ENCODE measurements around the gene DDX39A.
"Not testable (repeated sequence)": the region's sequence is repeated elsewhere in the genome, so short reads cannot be mapped to it uniquely, and the experiment has no call there.

Gene DDX39A

DNA sequence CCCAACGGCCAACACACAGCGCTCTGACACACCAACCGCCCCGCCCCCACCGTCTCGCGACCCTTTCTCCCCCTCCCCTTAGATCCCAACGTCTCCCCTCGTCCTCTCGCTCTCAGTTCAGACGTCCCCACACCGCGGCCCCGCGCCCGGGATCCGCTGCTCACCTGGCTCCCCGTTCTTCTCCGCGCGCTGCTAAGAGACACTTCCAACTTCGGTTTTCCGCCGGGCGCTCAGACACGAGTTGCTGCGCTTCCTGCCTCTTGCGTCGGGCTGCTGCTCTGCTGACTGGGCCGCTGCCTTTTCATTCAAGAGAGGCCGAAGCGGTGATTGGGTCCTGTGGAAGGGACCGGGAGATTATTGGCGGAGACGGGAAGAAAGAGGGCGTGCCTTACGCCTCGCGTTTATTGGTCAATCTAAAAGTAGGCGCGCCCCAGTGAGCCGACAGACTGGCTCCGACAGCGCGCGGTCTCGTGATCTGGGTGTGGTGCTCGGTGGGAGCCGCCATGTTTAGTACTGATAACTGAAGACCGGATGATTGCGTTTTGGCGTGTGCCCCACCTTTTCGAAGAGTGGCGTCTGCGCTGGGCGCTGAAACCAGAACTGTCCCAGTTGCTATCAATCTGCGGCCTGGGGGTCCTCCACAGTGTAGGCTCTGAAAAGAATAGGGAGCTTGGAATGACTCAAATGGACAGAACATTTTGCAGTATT lies at the start of gene DDX39A:
Gene DDX39A, minus strand, starts transcription at position 236 of the 708 bp plus-strand sequence. CDS start 6,121 bp downstream, outside the sequence.
- DNase-seq = peak; percentile 97

DNA sequence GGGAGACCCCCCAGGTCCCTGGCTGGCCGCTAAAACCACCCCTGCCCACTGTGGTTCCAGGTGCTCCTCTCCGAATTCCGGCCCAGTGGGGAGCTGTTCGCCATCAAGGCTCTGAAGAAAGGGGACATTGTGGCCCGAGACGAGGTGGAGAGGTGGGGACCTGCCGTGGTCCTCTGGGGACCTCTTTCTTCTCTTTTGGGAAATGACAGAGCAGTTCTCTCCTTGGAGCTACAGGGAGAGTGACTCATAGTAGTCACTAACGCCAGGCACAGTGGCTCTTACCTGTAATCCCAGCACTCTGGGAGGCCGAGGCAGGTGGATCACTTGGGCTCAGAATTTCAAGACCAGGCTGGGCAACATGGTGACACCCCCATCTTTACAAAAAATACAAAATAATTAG lies 48.7 kb upstream of the DDX39A start:
- DNase-seq = no peak

GRCh38 chr19:14467391-14467790 lies 48.2 kb upstream of the DDX39A start:
- DNase-seq = no peak

DNA sequence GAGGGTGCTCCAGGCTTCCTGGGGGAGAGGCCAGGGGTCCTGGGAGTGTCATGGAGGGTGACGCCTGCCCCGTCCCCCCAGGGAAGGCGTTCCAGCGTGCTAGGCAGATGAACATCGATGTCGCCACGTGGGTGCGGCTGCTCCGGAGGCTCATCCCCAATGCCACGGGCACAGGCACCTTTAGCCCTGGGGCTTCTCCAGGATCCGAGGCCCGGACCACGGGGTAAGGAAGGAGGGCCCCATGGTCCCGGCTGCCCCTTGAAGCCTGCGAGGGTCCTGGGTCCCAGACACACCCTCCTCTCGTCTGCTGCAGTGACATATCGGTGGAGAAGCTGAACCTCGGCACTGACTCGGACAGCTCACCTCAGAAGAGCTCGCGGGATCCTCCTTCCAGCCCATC lies 44.6 kb upstream of the DDX39A start:
- DNase-seq = no peak

DNA sequence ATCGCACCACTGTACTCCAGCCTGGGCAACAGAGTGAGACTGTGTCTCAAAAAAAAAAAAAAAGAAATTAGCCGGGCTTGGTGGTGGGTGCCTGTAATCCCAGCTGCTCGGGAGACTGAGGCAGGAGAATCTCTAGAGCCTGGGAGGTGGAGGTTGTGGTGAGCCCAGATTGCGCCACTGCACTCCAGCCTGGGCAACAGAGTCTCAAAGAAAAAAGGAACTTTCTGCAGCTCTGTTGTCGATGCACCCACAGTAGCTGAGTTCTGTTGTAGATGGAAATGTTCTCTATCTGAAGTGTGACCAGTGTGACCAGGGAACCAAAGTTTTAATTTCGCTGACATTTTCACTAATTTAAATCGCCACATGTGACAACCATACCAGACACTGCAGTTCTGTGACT lies 43.3 kb upstream of the DDX39A start:
- not testable (repeated sequence) for DNase-seq

DNA sequence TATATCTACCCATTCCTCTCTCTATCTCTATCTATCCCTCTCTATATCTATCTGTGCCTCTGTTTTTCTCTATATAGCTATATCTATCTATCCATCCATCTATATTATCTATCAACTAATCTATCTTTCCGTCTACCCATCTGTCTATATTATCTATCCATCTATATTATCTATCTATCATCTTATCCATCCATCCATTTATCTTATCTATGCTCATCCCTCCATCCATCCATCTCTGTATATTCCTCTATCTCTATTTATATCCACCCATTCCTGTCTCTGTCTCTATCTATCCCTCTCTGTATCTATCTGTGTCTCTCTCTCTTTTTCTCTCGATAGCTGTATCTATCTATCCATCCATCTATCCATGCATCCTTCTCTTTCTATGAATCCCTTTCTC lies 41.8 kb upstream of the DDX39A start:
- DNase-seq = no peak

GRCh38 chr19:14459703-14460102 lies 40.6 kb upstream of the DDX39A start:
- DNase-seq = no peak

DNA sequence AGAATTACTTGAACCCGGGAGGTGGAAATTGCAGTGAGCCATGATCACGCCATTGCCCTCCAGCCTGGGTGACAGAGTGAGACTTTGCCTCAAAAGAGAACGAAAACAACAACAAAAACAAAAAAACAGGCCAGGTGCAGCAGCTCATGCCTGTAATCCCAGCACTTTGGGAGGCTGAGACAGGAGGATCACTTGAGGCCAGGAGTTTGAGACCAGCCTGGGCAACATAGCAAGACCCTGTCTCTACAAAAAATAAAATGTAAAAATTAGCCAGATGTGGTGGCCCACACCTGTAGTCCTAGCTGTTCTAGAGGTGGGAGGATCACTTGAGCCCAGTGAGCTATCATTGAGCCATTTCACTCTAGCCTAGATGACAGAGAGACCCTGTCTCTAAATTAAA lies 33.2 kb upstream of the DDX39A start:
- DNase-seq = not testable (repeated sequence)

DNA sequence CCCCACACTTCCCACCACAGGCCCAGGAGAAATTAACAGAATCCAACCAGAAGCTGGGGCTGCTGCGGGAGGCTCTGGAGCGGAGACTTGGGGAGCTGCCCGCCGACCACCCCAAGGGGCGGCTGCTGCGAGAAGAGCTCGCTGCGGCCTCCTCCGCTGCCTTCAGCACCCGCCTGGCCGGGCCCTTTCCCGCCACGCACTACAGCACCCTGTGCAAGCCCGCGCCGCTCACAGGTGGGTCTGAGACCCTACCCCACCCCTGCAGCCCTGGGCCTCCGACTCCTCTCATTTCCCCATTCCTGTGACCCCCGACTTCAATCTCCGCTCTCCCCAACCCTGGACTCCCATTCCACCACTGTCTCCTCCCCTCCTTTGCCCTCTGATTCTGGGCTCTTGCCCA lies 31.7 kb upstream of the DDX39A start:
- no peak for DNase-seq

DNA sequence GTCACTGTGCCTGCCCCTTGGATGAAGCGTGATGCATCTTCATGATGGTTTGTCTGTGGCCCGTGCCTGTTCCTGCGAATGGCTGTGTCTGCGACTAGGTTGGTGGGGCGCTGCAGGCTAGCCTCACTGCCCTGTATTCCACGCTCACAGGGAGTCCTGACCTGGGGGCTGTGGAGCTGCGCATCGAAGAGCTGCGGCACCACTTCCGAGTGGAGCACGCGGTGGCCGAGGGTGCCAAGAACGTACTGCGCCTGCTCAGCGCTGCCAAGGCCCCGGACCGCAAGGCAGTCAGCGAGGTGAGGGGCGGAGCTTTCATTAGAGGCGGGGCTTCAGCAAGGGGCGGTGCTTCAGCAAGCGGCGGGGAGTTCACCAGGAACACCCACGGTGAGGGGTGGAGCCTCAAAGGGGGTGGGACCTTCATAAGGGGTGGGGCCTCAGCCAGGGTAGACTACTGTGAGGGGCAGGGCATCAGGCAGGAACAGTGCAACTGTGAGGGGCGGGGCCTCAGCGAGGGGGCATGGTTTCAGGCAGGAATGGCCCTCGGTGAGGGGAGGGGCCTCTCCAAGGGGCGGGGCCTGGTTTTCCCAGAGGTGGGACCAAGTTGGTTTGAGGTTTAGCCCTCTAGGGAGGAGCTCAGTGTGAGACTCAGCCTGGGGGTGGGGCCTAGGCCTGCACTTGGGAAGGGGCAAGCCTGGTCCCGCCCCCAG lies 31.2 kb upstream of the DDX39A start:
- DNase-seq = no peak

- no peak for DNase-seq
These were observed 30.2 kb upstream of the DDX39A start for GRCh38 chr19:14449321-14449720.

- DNase-seq = no peak
These were observed 27.3 kb upstream of the DDX39A start for GRCh38 chr19:14446336-14447036.

- no peak for DNase-seq
These were observed 24.6 kb upstream of the DDX39A start for GRCh38 chr19:14443632-14444216.

DNA sequence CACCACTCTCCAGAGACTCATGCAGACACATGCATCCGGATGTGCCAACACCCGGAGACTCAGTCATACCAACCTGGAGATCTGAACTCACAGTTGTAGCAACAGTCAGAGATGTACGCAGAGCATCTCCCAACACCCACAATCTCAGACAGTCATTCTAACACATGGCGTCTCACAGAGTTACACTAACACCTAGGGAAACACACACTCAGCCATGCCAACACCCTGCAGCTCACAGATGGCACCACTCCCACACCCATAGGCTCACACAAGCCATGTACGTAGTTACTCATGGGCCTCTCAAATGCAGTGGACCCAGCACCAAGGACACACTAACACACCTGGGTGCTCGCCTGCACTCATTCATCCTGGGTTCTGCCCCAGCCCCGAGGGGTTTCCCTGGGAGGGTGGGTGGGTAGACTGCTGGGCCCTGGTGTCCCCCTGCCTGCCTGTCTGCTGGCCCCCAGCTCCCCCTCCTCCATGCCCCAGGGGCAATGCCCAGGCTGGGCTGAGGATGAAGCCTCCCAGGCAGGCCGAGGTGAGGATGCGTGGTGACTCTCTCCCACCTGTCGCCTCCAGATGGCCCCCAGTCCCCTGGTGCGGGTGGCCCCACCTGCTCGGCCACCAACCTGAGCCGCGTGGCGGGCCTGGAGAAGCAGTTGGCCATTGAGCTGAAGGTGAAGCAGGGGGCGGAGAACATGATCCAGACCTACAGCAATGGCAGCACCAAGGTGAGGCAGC lies 23.9 kb upstream of the DDX39A start:
- no peak for DNase-seq

GRCh38 chr19:14441041-14441938 lies 22.1 kb upstream of the DDX39A start:
- DNase-seq = no peak

DNA sequence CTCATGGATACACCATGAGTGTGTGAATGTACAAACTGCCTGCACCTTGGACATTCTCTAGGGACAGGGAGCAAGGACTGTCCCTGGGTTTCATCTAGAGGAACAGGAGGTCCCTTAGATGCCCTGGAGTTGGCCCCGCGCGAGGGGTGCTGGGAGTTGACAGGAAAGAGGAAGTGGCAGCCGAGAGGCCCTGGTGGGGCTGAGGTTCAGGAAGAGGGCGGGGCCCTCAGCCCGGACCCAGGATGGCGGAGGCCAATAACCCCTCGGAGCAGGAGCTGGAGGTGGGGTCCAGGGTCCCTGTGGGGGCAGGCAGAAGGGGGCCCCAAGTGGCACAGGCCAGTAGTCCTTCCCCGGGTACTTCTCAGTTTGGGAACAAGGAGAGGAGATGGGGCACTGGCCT lies 20.9 kb upstream of the DDX39A start:
- no peak for DNase-seq

GRCh38 chr19:14439014-14439413 lies 19.9 kb upstream of the DDX39A start:
- DNase-seq = no peak

GRCh38 chr19:14437578-14438140 lies 18.5 kb upstream of the DDX39A start:
- no peak for DNase-seq

DNA sequence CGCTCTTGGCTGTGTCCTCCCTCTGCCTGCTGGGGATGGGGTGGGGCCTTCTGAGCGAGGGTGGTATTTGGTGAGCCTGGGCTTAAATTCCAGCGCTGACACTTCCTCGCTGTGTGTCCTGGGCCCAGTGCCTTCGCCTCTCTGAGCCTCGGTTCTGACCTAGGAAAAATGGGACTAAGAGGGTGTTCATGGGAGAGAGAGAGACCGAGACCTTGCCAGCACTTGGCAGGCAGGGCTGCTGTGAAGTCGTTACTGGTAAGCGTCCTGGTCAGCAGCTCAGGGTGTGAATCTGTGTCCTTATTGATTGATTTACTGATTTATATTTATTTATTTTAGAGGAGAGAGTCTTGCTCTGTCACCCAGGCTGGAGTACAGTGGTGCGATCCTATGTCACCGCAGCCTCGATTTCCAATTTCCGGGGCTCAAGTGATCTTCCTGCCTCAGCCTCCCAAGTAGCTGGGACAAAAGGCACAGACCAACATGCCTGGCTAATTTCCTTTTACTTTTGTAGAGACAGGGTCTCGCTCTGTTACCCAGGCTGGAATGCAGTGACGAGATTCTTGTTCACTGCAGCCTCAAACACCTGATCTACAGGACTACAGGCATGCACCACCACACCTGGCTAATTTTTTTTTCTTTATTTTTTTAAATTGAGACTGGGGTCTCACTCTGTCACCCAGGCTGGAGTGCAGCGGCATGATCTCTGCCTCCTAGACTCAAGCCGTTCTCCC lies 16.3 kb upstream of the DDX39A start:
- DNase-seq = no peak

DNA sequence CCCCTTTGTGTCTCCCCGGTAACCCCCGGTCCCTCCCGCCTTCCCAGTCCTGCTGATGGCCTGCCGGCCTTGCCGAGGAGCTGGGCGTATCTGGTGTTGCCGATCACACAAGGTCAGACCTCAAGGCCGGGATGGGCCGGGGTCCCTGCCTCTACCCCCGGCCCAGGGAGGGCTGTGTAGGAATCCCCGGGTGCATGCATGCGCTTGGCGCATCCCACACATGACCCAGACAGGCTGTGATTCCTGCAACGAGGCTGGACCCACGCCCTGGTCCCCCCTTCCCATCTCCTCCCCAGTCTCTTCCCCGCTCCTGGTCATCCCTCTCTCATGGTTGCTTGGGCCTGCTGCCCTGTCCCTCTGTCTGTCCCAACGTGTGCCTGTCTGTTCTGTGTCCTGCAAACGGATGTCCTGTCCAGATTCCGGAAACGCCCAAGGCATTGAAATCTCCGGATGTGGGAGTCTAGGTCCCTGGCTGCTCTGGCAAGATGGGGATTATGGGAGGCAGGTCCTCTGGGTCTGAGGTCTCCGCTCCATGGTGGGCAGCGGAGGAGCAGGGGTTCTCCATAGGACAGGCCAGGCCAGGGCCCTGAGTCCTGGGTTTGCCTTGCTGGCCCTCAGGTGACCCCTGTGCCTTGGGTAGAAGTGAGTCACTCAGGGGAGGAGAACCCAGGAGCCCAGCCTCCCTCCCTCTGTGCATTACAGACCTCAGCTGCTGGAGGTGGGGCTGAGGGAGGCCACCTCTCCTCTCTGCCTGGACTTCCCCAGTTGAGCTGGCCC lies 15.6 kb upstream of the DDX39A start:
- DNase-seq = no peak

Measured in NCI-H524 treated with DMSO at 0.1 percent for 48 hours (cell line).